IPS-NIHi11 (cell line): ENCODE measurements around the gene BMF.
A peak's percentile ranks its signal among the peaks of the same experiment; 100 is the strongest.
"Not testable (repeated sequence)": the region's sequence is repeated elsewhere in the genome, so short reads cannot be mapped to it uniquely, and the experiment has no call there.

Experiments
- DNase-seq: peaks from one replicate; pipeline ENCODE4 v3.0.0; 2012; ENCODE audit warnings: mixed read lengths, low spot score

Gene BMF

DNA sequence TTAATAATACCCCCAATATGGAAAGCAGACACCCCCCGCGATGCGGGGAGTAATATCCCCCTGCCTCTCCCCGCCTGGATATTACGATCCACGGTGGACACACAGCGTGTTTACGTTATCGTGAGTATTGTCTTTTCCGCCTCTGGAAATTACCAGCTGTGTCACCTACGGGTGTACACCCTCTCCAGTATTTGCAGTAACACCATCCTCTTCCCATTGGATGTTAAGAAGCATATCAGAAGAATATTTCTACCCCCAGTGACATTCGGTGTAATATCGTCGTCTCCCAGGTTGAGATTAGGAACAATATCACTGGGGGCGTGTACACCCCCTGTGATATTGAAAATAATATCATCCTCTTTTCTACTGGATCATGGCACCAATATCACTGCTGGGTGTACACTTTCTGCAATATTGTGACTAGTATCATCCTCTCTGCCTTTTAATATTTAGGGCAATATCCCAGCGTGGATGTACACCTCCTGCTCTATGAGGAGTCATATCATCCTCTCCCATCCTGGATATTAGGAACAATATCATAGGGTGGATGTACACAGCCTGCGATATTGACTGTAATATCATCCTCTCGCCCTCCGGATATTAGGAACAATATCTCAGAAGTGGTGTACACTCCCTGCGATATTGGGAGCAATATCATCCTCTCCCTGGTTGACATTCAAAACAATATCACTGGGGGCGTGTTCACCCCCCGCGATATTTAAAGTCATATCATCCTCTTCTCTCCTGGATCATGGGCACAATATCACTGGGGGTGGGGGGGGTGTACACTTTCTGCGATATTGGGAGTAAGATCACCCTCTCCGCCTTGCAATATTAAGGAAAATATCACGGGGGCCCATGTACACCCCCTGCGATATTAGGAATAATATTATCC lies 20.3 kb upstream of the BMF start:
- DNase-seq: no peak

DNA sequence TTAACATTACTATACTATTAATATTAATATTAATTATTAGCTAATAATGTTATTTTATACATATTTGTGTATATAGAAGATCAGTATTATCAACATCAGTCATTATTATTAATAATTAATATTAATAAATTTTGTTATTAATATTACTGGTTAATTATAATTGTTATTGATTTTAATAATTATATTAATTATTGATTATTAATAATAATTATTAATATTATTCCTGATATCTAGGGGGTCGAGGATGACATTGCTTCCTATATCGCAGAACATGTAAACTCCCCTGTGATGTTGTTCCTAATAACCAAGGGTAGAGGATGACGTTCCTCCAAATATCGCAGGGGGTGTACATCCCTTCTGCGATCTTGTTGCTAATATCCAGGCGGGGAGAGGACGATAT lies 17.3 kb upstream of the BMF start:
- DNase-seq: no peak

DNA sequence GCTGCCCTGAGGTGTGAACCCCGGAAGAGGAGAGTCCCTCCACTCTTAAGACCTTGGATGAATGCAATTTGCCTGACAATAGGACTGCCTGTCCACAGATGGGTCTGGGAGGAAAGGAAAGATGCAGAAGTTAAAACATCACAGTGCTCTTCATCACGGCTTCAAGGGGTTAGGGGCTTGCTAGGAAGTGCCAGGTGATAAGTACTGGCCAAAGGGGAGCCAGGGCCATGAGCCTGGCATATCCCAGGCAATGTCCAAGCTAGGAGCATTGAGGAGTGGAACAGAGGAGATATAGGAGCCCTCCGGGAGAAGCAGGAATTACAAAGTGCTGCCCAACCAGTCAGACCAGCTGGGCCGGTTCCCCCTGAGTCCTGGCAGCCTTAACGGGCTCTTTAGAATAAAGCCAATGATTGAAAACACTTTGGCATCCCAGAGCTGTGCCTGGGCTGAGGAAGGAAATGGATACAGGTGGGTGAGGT lies 16.2 kb upstream of the BMF start:
- DNase-seq: not testable (repeated sequence)

GRCh38 chr15:40124333-40124732 lies 15.7 kb upstream of the BMF start:
- not testable (repeated sequence) for DNase-seq

GRCh38 chr15:40123863-40124262 lies 15.2 kb upstream of the BMF start:
- not testable (repeated sequence) for DNase-seq

- not testable (repeated sequence) for DNase-seq
Observed at GRCh38 chr15:40122989-40123388, 14.3 kb upstream of the BMF start.

GRCh38 chr15:40121911-40122638 lies 13.4 kb upstream of the BMF start:
- no peak for DNase-seq

GRCh38 chr15:40118473-40118872 lies 9.8 kb upstream of the BMF start:
- DNase-seq: no peak

GRCh38 chr15:40115670-40116093 lies 7.0 kb upstream of the BMF start:
- DNase-seq: peak; percentile 53

GRCh38 chr15:40115106-40115505 lies 6.4 kb upstream of the BMF start:
- not testable (repeated sequence) for DNase-seq

DNA sequence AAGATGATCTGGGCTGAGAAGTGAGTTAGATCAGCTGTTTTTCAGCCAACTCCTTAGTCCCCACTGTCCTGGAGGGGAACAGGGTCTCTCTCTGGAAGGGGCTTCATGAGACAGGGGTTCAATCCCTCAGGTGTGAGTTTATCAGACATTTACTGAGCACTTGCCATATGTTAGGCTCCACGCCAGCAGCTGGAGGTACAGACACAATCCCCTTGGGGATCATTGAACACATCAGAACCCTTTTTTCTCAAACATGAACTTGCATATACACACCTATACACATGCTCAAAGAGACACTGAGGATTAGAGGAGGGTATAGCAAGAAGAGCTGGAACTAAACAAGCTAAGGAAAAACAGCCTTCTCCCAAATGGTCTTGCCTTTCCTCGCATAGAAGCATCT lies 5.5 kb upstream of the BMF start:
- no peak for DNase-seq

DNA sequence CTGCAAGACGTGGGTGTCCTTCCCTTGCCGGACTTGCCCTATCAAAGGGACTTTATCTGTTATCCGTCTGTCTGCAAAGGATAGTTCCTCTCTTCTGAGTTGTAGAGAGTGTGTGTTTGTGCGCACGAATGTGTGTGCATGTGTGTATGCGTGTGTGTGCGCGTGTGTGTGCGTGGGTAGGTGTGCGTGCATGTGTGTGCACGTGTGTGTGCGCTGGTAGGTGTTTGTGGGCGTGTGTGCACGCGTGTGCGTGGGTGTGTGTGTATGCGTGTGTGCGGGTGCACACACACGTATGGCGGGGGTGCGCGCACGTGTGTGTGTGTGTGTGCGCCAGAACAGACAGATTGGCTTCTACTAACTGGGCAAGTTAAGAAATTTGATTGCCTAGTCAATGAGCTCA lies 4.1 kb upstream of the BMF start:
- DNase-seq: no peak

GRCh38 chr15:40111888-40112287 lies 3.2 kb upstream of the BMF start:
- DNase-seq: no peak

DNA sequence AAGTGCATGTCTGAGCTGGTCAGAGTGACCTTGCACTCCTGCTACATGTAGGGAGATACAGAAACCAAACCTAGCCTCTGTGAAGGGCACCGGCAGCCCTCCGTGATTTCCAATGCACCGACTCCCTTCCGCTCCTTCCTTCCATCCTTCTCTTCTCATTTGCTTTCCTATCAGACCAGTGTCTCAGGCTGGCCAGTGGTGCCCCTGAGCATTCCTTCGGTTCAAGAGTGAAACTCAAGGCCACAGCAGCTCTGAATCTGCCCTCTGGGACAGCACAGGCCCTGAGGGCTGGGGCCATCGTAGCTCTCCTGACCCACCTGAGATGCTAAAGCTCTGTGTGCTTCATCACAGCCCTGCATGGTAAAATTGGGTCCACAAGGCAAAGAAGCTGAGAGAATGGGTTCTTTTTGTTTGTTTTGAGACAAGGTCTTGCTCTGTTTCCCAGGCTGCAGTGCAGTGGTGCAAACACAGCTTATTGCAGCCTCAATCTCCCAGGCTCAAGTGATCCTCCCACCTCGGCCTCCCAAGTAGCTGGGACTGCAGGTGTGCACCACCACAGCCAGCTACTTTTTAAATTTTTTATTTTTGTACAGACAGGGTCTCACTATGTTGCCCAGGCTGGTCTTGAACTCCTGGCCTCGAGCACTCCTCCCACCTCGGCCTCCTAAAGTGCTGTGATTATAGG lies 2.3 kb upstream of the BMF start:
- no peak for DNase-seq

DNA sequence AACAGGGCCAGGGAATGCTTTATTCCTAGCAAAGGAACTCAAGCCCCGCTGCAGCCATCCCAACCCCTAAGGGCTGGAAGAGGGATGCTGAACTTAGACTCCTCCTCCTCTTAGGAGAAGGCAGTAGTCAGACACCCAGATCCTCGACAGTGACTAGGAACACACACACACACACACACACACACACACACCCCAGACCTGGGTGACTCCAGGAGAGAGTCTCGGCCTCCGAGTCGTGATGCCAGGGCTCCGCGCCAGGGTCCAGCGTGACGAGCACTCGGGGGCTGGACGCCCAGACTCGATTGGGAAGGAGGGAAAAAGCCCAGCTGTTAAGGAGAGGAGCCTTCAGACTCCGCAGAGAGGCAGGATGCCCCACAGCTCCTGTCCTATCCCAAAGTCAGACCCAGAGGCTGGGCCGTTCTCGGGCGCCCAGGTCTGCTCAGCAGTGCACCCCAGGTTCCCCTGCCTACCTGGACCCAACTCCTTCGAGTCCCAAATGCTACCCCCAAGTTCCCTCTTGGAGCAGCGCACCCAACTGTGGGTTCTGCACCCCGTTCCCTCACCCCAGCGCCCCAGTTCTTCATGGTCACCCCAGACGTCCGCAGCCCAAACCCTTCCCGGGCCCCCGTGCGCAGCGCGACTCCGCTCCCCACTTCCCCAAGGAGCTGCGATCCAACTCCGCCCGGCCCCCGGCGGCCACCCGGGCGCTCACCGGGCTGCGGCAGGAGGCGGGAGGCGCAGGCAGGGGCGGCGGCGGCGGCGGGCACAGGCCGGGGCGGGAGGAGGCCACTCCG lies 421 bp downstream of the BMF start:
- no peak for DNase-seq

GRCh38 chr15:40106203-40107161 lies 2.2 kb downstream of the BMF start:
- peak; percentile 85 for DNase-seq

DNA sequence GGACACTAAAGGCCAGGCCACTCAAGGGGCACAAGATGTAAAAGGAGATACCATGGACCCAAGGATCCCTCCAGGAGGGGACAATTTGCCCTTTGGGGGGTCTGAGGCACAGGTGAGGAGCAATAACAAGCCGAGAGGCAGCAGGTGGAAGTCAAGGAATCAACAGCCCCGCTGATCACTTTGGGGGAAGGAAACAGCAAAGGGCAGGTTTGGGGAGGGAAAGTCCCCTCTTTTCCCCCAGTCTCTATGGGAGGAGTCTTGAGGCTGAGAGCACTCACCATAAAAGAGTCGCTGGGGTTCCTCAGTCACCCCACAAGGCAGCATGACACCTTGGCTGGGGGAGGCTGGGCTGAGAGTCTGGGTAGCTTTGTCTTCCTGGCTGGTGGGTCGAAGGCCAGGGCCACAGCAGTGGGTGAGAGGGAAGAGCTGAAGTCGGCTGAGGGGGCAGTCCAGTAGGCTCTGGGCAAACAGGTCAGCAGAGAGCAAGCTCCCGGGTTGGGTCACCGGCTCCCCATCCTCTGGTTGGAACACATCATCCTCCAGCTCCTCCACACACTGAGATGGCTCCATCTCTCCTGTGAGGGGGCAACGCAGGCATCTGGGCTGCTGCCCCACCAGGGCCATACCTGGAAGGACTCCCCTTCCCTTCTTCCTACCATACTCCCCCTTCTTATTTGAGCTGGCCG lies 3.0 kb downstream of the BMF start:
- DNase-seq: no peak

DNA sequence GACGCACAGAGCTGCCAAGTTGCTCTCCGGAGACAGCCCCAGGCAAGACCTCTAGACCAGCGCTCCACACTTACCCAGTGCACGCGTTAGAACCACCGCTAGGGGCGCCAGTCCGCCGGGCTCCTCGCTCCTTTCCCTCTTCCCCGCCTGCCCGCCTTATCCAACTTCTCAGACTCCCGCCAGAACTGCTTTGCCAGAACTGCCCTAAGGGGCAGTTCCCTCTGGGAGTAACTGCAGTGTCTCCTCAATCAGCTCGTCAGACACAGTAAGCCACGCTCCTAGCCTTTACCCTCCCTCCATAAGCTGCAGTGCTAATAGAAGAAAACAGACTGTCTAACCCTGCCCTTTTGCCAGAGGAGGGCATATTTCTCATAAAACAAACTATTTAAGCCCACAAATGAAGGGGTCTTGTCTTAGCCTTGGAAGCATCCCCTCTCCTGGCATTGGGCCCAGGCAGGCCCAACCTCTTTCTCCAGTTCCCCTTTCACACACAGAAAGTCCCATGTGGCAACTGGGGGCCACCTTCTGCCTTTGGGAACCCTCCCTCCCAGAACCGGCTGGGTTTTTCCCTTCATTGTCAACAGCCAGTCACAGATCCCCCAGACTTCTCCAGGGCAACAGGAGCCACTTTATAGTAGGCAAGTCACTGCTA lies 3.7 kb downstream of the BMF start:
- DNase-seq: peak; percentile 86

DNA sequence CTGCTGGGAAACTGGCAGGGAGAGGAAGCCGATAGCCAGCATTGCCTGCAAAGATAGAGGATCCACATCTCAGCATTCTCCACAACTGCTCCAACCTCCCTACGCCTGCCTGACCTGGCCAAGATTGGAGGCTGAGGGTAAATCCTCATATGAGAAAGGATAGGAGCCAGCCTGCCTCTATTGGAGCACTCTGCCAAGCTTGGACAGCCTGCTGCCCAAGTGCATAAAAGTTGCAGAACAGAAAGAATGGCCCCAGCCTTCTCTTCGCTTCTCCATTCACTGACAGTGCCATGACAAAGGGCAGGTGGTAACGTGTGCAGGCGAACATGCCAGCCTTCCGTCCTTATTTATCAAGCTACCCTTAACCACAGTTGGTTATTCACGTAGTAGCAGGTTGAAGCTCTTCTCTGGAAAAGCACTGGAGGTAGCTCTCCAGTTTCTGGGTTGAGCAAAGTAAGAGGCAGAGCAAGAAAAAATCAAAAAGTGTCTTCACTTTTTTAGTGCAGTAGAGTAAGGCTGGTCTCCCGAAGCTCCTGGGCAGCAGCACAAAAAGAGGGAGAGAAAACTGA lies 4.3 kb downstream of the BMF start:
- no peak for DNase-seq
